Activated T-helper 2 cell treated with anti-CD3 and anti-CD28 coated beads, Interferon-gamma antibody, Interleukin-2, Interleukin-4, amounts not matched to agents 10 μg/mL and 5 μg/mL and 100 μg/mL, durations not matched to agents 14 hours and 24 hours and 36 hours (primary cell): Measurements from ENCODE around the gene NRG2. TPM values are rescaled to one million over a fixed set of nuclear protein-coding genes. Genes with fewer than 3 reads are reported as not detected.

ENCODE experiments used
- DNase-seq: peaks from one replicate; pipeline ENCODE4 v3.0.0; 2021; ENCODE audit warnings: low spot score
- H3K27ac Mint-ChIP-seq: one replicate; pipeline ENCODE4 v1.8.0; 2021; ENCODE audit warnings: mixed read lengths
- H3K27me3 Mint-ChIP-seq: one replicate; pipeline ENCODE4 v1.8.0; 2021; ENCODE audit warnings: low read depth, mixed read lengths
- H3K36me3 Mint-ChIP-seq: one replicate; pipeline ENCODE4 v1.8.0; 2021; ENCODE audit warnings: low read depth, mixed read lengths
- H3K4me1 Mint-ChIP-seq: one replicate; pipeline ENCODE4 v1.8.0; 2021; ENCODE audit warnings: low read depth, mixed read lengths
- H3K4me3 Mint-ChIP-seq: one replicate; pipeline ENCODE4 v1.8.0; 2021; ENCODE audit warnings: low read depth, mild to moderate bottlenecking, moderate library complexity, mixed read lengths
- H3K9me3 Mint-ChIP-seq: one replicate; pipeline ENCODE4 v1.8.0; 2021; ENCODE audit warnings: mixed read lengths
- intact Hi-C: fragments of 100-400 bp; cut with micrococcal nuclease; formaldehyde crosslinking; loops from one replicate; pipeline ENCODE4 v1.15.1; 2023
- total RNA-seq: library from RNA; stranded (reverse); gene quantifications from 2 replicates; pipeline ENCODE4 v1.2.3, GENCODE V29; 2022

NRG2 gene
- total RNA-seq, 1 donor from 2014 or later: not detected

DNA sequence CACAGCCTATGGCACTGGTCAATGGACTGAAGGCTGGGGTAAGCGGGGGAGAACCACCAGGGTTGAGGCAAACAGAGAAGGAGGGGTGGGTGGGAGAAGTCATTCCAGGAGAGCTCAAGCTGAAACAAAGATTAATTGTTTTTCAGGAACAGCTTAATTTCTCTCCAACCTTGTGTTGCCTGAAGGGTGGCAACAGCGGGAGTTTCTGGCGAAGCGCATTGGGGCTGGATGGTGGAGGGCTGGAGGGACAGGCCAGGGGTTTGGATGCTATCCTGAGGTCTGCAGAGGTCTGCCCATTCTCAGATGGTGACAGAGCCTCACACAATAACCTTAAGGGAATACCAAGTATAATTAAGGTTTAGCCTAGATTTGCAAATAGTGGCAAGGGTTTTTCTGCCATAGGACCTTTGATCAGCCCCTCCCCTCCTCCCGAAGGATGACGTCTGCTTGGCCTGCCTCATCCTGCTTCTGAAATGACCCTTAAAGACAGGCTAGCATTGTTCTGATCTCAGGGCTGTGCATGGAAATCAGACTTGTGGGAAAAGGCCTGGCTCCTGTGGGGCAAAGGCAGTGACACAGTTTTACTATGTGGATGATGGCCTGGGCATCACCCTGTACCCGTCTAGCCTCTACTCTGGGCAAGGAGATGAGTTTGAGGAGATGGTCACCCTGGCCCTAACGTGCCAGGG, 214.7 kb downstream of the NRG2 start:
- Mint-ChIP-seq H3K4me1 (no peaks in the 10 kb centered on the region), H3K9me3 (no peaks in the 10 kb centered on the region), H3K27me3 (peaks cover 12% of the 10 kb centered on the region), H3K27ac (no peak overlapping the region), H3K36me3 (no peaks in the 10 kb centered on the region), H3K4me3 (no peak overlapping the region)
- no peak for DNase-seq
- intact Hi-C loops: no loop called here

- intact Hi-C loops: no loop called here
- Mint-ChIP-seq H3K4me1 (no peaks in the 10 kb centered on the region), H3K27me3 (peaks cover under 1% of the 10 kb centered on the region), H3K27ac (no peak overlapping the region), H3K36me3 (no peaks in the 10 kb centered on the region), H3K9me3 (no peaks in the 10 kb centered on the region), H3K4me3 (no peak overlapping the region)
- DNase-seq: no peak
Observed at GRCh38 chr5:139825690-139826089, 217.4 kb downstream of the NRG2 start.

DNA sequence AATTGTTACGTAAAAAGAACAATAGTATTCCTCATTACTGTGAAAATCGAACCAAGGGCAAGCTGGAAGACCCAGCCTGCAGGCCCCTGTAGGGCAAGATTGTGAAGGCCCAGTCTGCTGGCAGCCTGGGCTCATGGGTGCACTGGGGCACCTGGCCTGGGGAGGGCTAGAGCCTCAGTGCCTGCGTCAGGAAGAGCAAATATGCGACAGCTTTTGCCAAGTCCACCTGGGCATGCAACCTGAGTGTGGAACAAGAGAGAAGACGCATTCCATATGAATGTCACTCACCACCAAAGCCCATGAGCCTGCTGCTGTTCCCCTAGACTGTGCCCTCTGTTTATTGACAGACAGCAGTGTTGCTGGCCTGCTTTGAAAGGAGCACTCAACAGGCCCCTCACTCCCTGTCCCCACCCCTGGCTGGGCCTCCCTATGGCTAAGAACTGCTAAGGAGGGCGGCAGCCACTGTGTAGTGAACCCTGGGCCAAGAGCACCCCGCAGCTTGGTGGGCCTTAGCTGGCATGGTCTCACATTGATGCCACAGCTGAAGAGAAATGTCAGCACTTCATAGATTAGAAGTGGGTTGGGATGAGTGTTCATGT, 219.2 kb downstream of the NRG2 start:
- Mint-ChIP-seq H3K4me3 (no peak overlapping the region), H3K27ac (no peak overlapping the region), H3K36me3 (no peaks in the 10 kb centered on the region), H3K27me3 (peaks cover 2% of the 10 kb centered on the region), H3K9me3 (peaks cover 2% of the 10 kb centered on the region), H3K4me1 (no peaks in the 10 kb centered on the region)
- DNase-seq: no peak
- intact Hi-C loops: no loop called here

DNA sequence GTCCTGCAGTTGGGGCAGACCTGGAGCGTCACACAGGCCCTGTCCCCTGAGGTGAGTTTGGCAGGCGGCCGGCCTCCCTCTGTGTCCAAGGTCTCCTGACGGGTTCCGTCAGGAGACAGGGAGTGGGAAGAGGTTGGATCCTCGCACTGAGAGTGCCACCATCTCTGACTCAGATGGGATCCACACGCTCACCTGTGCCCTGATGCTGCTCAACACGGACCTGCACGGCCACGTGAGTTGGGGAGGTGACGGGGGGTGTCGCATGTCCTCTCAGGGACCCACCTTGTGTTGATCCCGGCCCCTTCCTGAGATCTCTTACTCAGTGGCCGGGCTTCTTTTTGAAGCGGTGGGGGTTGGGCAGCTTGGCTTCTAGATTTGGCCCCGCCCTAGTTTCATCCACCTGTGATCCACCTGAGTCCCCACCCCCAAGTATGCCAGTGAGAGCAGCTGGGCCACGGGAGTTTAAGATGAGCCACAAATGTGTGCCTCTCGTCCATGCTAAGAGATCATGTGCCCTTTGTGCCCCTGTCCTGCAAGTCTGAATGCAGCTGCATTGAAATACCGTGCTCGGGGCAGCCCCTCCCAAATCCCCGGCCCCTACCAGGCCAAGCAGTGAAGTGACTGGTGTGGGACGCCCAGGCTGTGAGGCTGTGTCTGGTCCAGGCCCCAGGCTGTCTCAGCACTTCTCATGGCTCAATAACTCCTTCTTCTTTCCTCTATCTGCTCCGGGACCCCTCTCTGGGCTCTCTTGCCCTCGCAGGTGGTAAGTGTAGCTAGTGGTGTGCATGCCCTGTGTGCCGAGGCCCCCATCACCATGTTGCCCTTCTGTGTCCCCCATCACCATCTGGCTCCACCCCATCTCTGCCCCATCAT, 220.3 kb downstream of the NRG2 start:
- peaks cover 6% of the 10 kb centered on the region for H3K9me3 Mint-ChIP-seq
- DNase-seq: no peak
- peaks cover 3% of the 10 kb centered on the region for H3K27me3 Mint-ChIP-seq
- no peaks in the 10 kb centered on the region for H3K4me1 Mint-ChIP-seq
- H3K4me3 Mint-ChIP-seq: no peak overlapping the region
- H3K36me3 Mint-ChIP-seq: no peaks in the 10 kb centered on the region
- H3K27ac Mint-ChIP-seq: no peak overlapping the region
- intact Hi-C loops: no loop called here

GRCh38 chr5:139821806-139822552, 221.1 kb downstream of the NRG2 start:
- intact Hi-C loops: no loop called here
- Mint-ChIP-seq H3K27me3 (peaks cover 3% of the 10 kb centered on the region), H3K27ac (no peak overlapping the region), H3K36me3 (no peaks in the 10 kb centered on the region), H3K9me3 (peaks cover 6% of the 10 kb centered on the region), H3K4me3 (no peak overlapping the region), H3K4me1 (no peaks in the 10 kb centered on the region)
- DNase-seq: no peak

DNA sequence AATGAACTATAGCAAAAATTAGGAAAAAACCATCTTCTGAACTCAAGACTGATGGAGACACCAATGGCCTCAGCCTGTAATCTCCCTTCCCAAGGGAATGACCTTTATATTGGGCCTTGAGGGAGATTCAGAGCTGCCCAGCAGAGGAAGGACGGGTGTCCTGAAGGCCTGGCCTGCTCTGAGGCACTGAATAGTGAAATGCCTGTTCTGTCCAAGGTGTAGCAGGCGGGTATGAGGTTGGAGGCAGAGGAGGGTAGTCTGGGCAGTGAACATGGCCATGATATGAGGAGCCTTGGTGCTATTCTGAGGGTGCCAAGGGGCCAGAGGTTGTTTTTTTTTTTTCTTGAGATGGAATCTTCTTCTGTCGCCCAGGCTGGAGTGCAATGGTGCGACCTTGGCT, 222.5 kb downstream of the NRG2 start:
- Mint-ChIP-seq H3K27me3 (peaks cover 3% of the 10 kb centered on the region), H3K27ac (no peak overlapping the region), H3K4me3 (no peak overlapping the region), H3K36me3 (no peaks in the 10 kb centered on the region), H3K4me1 (no peaks in the 10 kb centered on the region), H3K9me3 (peaks cover 6% of the 10 kb centered on the region)
- intact Hi-C loops: no loop called here
- no peak for DNase-seq

DNA sequence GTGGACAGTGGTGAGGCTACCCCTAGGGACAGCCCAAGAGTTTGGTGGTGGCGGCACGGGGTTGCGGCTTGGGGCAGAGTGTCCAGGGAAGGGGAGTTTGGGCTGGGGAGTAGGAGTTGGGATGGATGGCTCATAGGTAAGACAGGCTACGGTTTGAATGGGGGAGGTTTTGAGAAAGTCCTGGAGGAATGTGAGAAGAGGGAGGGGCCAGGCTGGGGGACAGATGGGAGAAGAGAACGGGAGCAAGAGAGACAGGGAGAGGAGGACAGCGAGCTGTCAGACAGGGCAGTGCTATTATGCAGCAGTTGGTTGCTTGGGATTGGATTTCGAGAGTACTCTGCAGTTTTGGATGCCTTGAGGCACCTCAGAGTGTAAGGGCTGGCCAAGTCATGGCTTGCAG, 223.0 kb downstream of the NRG2 start:
- Mint-ChIP-seq H3K36me3 (no peaks in the 10 kb centered on the region), H3K4me1 (no peaks in the 10 kb centered on the region), H3K27me3 (peaks cover 3% of the 10 kb centered on the region), H3K9me3 (peaks cover 6% of the 10 kb centered on the region), H3K4me3 (no peak overlapping the region), H3K27ac (no peak overlapping the region)
- intact Hi-C loops: no loop called here
- DNase-seq: no peak

DNA sequence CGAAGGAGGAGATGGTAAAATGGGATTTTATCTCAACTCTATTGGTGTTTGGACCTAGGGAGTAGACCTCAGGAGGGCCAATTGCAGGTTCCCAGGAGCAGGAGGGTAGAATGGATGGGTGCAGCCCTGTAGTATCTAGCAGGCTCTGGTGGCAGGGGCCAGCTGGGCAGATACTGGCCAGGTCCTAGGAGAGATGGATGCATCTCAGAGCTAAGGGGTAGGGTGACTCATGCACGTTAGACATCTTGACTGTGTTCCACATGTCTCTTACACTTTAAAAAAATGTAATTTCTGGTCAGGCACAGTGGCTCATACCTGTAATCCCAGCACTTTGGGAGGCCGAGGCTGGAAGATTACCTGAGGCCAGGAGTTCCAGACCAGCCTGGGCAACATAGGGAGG, 225.1 kb downstream of the NRG2 start:
- Mint-ChIP-seq H3K27me3 (peaks cover 3% of the 10 kb centered on the region), H3K9me3 (peaks cover 6% of the 10 kb centered on the region), H3K4me1 (no peaks in the 10 kb centered on the region), H3K36me3 (no peaks in the 10 kb centered on the region), H3K4me3 (no peak overlapping the region), H3K27ac (no peak overlapping the region)
- intact Hi-C loops: no loop called here
- no peak for DNase-seq

DNA sequence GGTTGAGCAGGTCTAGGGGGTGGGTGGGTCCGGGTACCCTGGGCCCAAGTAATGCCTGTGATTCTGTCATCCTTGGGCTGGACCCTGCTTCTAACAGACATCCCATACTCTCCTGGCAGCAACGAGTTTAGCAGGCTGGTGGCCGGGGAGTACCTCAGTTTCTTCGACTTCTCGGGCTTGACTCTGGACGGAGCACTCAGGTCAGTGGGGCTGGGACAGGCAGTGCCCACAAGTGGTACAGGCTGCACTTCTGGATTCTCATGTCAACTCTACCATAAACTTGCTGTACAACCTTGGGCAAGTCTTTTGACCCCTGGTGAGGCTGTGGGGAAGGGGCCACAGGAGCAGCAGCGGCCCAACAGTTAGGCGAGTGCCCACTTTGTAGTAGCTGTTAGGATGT, 225.7 kb downstream of the NRG2 start:
- intact Hi-C loops: no loop called here
- H3K4me3 Mint-ChIP-seq: no peak overlapping the region
- H3K27me3 Mint-ChIP-seq: peaks cover 3% of the 10 kb centered on the region
- peaks cover 6% of the 10 kb centered on the region for H3K9me3 Mint-ChIP-seq
- no peak for DNase-seq
- no peaks in the 10 kb centered on the region for H3K36me3 Mint-ChIP-seq
- H3K27ac Mint-ChIP-seq: no peak overlapping the region
- H3K4me1 Mint-ChIP-seq: no peaks in the 10 kb centered on the region

DNA sequence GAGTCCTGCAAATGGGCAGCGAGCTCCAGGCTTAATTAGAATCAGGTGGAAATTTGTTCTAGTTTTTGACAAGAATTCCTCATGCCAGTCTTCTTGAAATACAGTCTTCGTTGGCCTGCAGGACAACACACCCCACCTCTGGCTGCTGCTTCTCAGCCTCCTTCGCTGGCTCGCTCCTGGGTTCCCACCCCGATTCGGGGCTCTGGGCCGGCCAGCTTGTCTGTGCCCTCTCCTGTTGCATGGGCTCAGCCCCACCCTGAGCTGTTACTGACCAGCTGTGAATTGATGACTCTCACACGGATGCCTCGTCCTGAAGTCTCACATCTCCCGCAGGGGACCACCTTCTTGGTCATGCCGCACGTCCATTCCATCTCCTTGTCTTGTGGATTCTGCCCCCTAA, 226.5 kb downstream of the NRG2 start:
- no peaks in the 10 kb centered on the region for H3K4me1 Mint-ChIP-seq
- no peaks in the 10 kb centered on the region for H3K36me3 Mint-ChIP-seq
- no peak overlapping the region for H3K4me3 Mint-ChIP-seq
- DNase-seq: no peak
- peaks cover 6% of the 10 kb centered on the region for H3K9me3 Mint-ChIP-seq
- peaks cover 3% of the 10 kb centered on the region for H3K27me3 Mint-ChIP-seq
- intact Hi-C loops: no loop called here
- no peak overlapping the region for H3K27ac Mint-ChIP-seq

- Mint-ChIP-seq H3K36me3 (no peaks in the 10 kb centered on the region), H3K27me3 (peaks cover 3% of the 10 kb centered on the region), H3K9me3 (peaks cover 6% of the 10 kb centered on the region), H3K4me1 (no peaks in the 10 kb centered on the region), H3K4me3 (no peak overlapping the region), H3K27ac (no peak overlapping the region)
- DNase-seq: no peak
- intact Hi-C loops: no loop called here
Observed at GRCh38 chr5:139814704-139815280, 228.3 kb downstream of the NRG2 start.

GRCh38 chr5:139814191-139814601, 228.9 kb downstream of the NRG2 start:
- Mint-ChIP-seq H3K27me3 (peaks cover 3% of the 10 kb centered on the region), H3K4me3 (no peak overlapping the region), H3K27ac (no peak overlapping the region), H3K4me1 (no peaks in the 10 kb centered on the region), H3K36me3 (no peaks in the 10 kb centered on the region), H3K9me3 (peaks cover 6% of the 10 kb centered on the region)
- intact Hi-C loops: no loop called here
- DNase-seq: no peak
